Neuronal stem cell (in vitro differentiated cells): Measurements from ENCODE around the gene ARID5A.

Experiments
- DNase-seq: peaks from one replicate; pipeline ENCODE4 v3.0.0-alpha.2; 2013; ENCODE audit warnings: low spot score
- H2AFZ ChIP-seq: one replicate; pipeline ENCODE4 v1.6.1; 2013; ENCODE audit warnings: mild to moderate bottlenecking, low read length, inconsistent platforms
- H2AK5ac ChIP-seq: 2 replicates; pipeline ENCODE4 v1.6.1; 2013; ENCODE audit warnings: low read depth, mild to moderate bottlenecking, inconsistent platforms, low read length, moderate library complexity, mixed read lengths
- H2BK120ac ChIP-seq: 2 replicates; pipeline ENCODE4 v1.6.1; 2013; ENCODE audit warnings: low read depth, mild to moderate bottlenecking, inconsistent platforms, low read length, moderate library complexity, mixed read lengths
- H2BK12ac ChIP-seq: one replicate; pipeline ENCODE4 v1.6.1; 2013; ENCODE audit warnings: low read length, inconsistent platforms
- H2BK15ac ChIP-seq: 2 replicates; pipeline ENCODE4 v1.6.1; 2013; ENCODE audit warnings: mild to moderate bottlenecking, low read length, inconsistent platforms, mixed read lengths
- H2BK5ac ChIP-seq: one replicate; pipeline ENCODE4 v1.6.1; 2013; ENCODE audit warnings: inconsistent platforms, mild to moderate bottlenecking, low read length, moderate library complexity
- H3K14ac ChIP-seq: one replicate; pipeline ENCODE4 v1.6.1; 2013; ENCODE audit warnings: low read length, inconsistent platforms
- H3K18ac ChIP-seq: 2 replicates; pipeline ENCODE4 v1.6.1; 2013; ENCODE audit warnings: low read length, inconsistent platforms
- H3K23ac ChIP-seq: 2 replicates; pipeline ENCODE4 v1.6.1; 2013; ENCODE audit warnings: low read depth, mild to moderate bottlenecking, mixed read lengths, low read length, inconsistent platforms; ENCODE audit not compliant: poor library complexity
- H3K27ac ChIP-seq: replicated peaks from 3 replicates; pipeline ENCODE4 v1.5.1; 2013; ENCODE audit warnings: low read length, inconsistent platforms
- H3K27me3 ChIP-seq, 3 experiments: 2 replicates each; pipeline ENCODE4 v1.6.1; 2013; ENCODE audit warnings: low read length in 3 of 3, mild to moderate bottlenecking in 2 of 3, inconsistent platforms in 1 of 3, low read depth in 1 of 3, mixed read lengths in 1 of 3, moderate library complexity in 1 of 3; ENCODE audit not compliant: control insufficient read depth in 3 of 3, insufficient read depth in 3 of 3
- H3K36me3 ChIP-seq, 2 donors: replicated peaks in 1 of 2; 2 replicates each; pipeline ENCODE4 v1.6.1; 2013; ENCODE audit warnings: low read length in 2 of 2; ENCODE audit not compliant: control insufficient read depth in 2 of 2, insufficient read depth in 2 of 2
- H3K4ac ChIP-seq: 2 replicates; pipeline ENCODE4 v1.6.1; 2013; ENCODE audit warnings: inconsistent platforms, mild to moderate bottlenecking, low read length, moderate library complexity
- H3K4me1 ChIP-seq, 2 donors: 1 replicate in 1 of 2; 2 replicates in 1 of 2; pipeline ENCODE4 v1.6.1; 2013; ENCODE audit warnings: low read length in 2 of 2, low read depth in 1 of 2; ENCODE audit not compliant: control insufficient read depth in 2 of 2, insufficient read depth in 1 of 2
- H3K4me2 ChIP-seq: one replicate; pipeline ENCODE4 v1.6.1; 2013; ENCODE audit warnings: mild to moderate bottlenecking, low read length, inconsistent platforms; ENCODE audit not compliant: insufficient read depth, poor library complexity, severe bottlenecking
- H3K4me3 ChIP-seq, 2 donors: 2 replicates each; pipeline ENCODE4 v1.5.1; 2013; ENCODE audit warnings: low read length in 2 of 2, mild to moderate bottlenecking in 2 of 2, inconsistent platforms in 1 of 2, moderate library complexity in 1 of 2
- H3K79me1 ChIP-seq: one replicate; pipeline ENCODE4 v1.6.1; 2013; ENCODE audit warnings: low read depth, mild to moderate bottlenecking, inconsistent platforms, low read length, moderate library complexity
- H3K9ac ChIP-seq: one replicate; pipeline ENCODE4 v1.6.1; 2013; ENCODE audit warnings: mild to moderate bottlenecking, low read depth, low read length, inconsistent platforms; ENCODE audit not compliant: poor library complexity
- H3K9me3 ChIP-seq, 2 donors: replicated peaks in 1 of 2; 2 replicates each; pipeline versions ENCODE3 to v1.6.1; 2013; ENCODE audit warnings: low read length in 2 of 2, mild to moderate bottlenecking in 2 of 2, inconsistent platforms in 1 of 2, low read depth in 1 of 2, mixed read lengths in 1 of 2, moderate library complexity in 1 of 2; ENCODE audit not compliant: control insufficient read depth in 2 of 2, insufficient read depth in 1 of 2
- H4K8ac ChIP-seq: one replicate; pipeline ENCODE4 v1.6.1; 2013; ENCODE audit warnings: low read depth, mild to moderate bottlenecking, inconsistent platforms, low read length, moderate library complexity
- H4K91ac ChIP-seq: one replicate; pipeline ENCODE4 v1.6.1; 2013; ENCODE audit warnings: low read length, low read depth, mild to moderate bottlenecking, inconsistent platforms; ENCODE audit not compliant: poor library complexity
- WGBS, 2 donors: extraction: QIAGEN DNeasy Blood & Tissue Kit; methylation state at CpG; one replicate each; pipeline ENCODE4 v1.1.7; 2013; ENCODE audit warnings: missing lambda C conversion rate in 2 of 2, mixed read lengths in 1 of 2; ENCODE audit not compliant: insufficient read length in 2 of 2, insufficient replicate concordance in 1 of 2; ENCODE audit errors: extremely low coverage in 2 of 2; 5-methylcytosine and 5-hydroxymethylcytosine counted together

Gene ARID5A

GRCh38 chr2:96574364-96574763, 37.8 kb downstream of the ARID5A start:
- whole genome bisulfite sequencing, 2 donors: no CpG with 5 or more reads among the region's 2 CpGs
- Histone ChIP-seq H4K8ac (no peak overlapping the region), H2AFZ (no peak overlapping the region), H3K4ac (no peak overlapping the region), H2BK5ac (no peak overlapping the region), H3K14ac (no peak overlapping the region), H3K4me3 (no peak overlapping the region), H3K79me1 (no peaks in the 10 kb centered on the region), H3K18ac (no peak overlapping the region), H3K27ac (no peak overlapping the region), H3K4me1 (no peaks in the 10 kb centered on the region), H4K91ac (no peak overlapping the region), H3K36me3 (no peaks in the 10 kb centered on the region), H2AK5ac (no peak overlapping the region), H3K4me2 (no peak overlapping the region), H3K9me3 (no peaks in the 10 kb centered on the region), H3K27me3 (no peaks in the 10 kb centered on the region), H2BK15ac (no peak overlapping the region), H2BK120ac (no peak overlapping the region), H3K9ac (no peak overlapping the region), H2BK12ac (no peak overlapping the region), H3K23ac (no peak overlapping the region)
- DNase-seq: no peak

- Histone ChIP-seq H3K4ac (no peak overlapping the region), H2BK15ac (no peak overlapping the region), H3K9ac (no peak overlapping the region), H2AFZ (no peak overlapping the region), H3K4me1 (no peaks in the 10 kb centered on the region), H3K18ac (no peak overlapping the region), H4K8ac (no peak overlapping the region), H2BK5ac (no peak overlapping the region), H3K4me3 (no peak overlapping the region), H3K14ac (no peak overlapping the region), H2AK5ac (no peak overlapping the region), H3K23ac (no peak overlapping the region), H3K4me2 (no peak overlapping the region), H2BK120ac (no peak overlapping the region), H4K91ac (no peak overlapping the region), H3K27ac (no peak overlapping the region), H2BK12ac (no peak overlapping the region), H3K9me3 (no peaks in the 10 kb centered on the region), H3K36me3 (no peaks in the 10 kb centered on the region), H3K79me1 (no peaks in the 10 kb centered on the region), H3K27me3 (no peaks in the 10 kb centered on the region)
- no peak for DNase-seq
- WGBS, 2 donors: no CpG with 5 or more reads among the region's 1 CpG
Measured at GRCh38 chr2:96575785-96576456, 39.4 kb downstream of the ARID5A start.

GRCh38 chr2:96577501-96577900, 40.9 kb downstream of the ARID5A start:
- no peak overlapping the region for H3K18ac ChIP-seq
- no peaks in the 10 kb centered on the region for H3K36me3 ChIP-seq
- no peak overlapping the region for H2BK12ac ChIP-seq
- H3K4me3 ChIP-seq: no peak overlapping the region
- H3K27me3 ChIP-seq: no peaks in the 10 kb centered on the region
- no peak overlapping the region for H3K14ac ChIP-seq
- H2AFZ ChIP-seq: no peak overlapping the region
- no peak overlapping the region for H3K27ac ChIP-seq
- no peaks in the 10 kb centered on the region for H3K79me1 ChIP-seq
- no peak overlapping the region for H4K91ac ChIP-seq
- H3K23ac ChIP-seq: no peak overlapping the region
- DNase-seq: no peak
- no peak overlapping the region for H3K4ac ChIP-seq
- WGBS, 2 donors: no CpG with 5 or more reads among the region's 5 CpGs
- H4K8ac ChIP-seq: no peak overlapping the region
- H3K9ac ChIP-seq: no peak overlapping the region
- H2AK5ac ChIP-seq: no peak overlapping the region
- H2BK120ac ChIP-seq: no peak overlapping the region
- no peaks in the 10 kb centered on the region for H3K9me3 ChIP-seq
- H3K4me1 ChIP-seq: no peaks in the 10 kb centered on the region
- no peak overlapping the region for H3K4me2 ChIP-seq
- no peak overlapping the region for H2BK5ac ChIP-seq
- H2BK15ac ChIP-seq: no peak overlapping the region

- Histone ChIP-seq H3K4ac (no peak overlapping the region), H3K79me1 (no peaks in the 10 kb centered on the region), H4K8ac (no peak overlapping the region), H3K14ac (no peak overlapping the region), H3K36me3 (peaks cover 0 to 2% of the 10 kb centered on the region in 2 donors), H3K18ac (no peak overlapping the region), H3K27me3 (no peaks in the 10 kb centered on the region), H2BK120ac (no peak overlapping the region), H2BK5ac (no peak overlapping the region), H4K91ac (no peak overlapping the region), H3K4me2 (no peak overlapping the region), H3K27ac (no peak overlapping the region), H3K23ac (no peak overlapping the region), H2AK5ac (no peak overlapping the region), H3K4me3 (no peak overlapping the region), H3K9ac (no peak overlapping the region), H2BK12ac (no peak overlapping the region), H2AFZ (no peak overlapping the region), H2BK15ac (no peak overlapping the region), H3K4me1 (no peaks in the 10 kb centered on the region), H3K9me3 (no peaks in the 10 kb centered on the region)
- no CpG with 5 or more reads among the region's 3 CpGs for WGBS, 2 donors
- no peak for DNase-seq
Measured at GRCh38 chr2:96578731-96579130, 42.2 kb downstream of the ARID5A start.
